Vagina (tissue), 2 donors: ENCODE results near the gene PLD2.

Experiments
- POLR2A ChIP-seq, 2 donors: fragments of 450-650 bp; IDR thresholded peaks; one replicate each; pipeline ENCODE4 v1.6.1; 2017; ENCODE audit warnings: antibody characterized with exemption in 2 of 2, mild to moderate bottlenecking in 2 of 2, moderate library complexity in 2 of 2
- POLR2AphosphoS5 ChIP-seq, 2 donors: sonication (generic); formaldehyde crosslinking; IDR thresholded peaks; one replicate each; pipeline ENCODE4 v1.9.0; 2017; ENCODE audit warnings: antibody characterized with exemption in 2 of 2, mild to moderate bottlenecking in 2 of 2, low read depth in 1 of 2; ENCODE audit not compliant: insufficient read depth in 1 of 2
- TF ChIP-seq, protein P1 (sequence below), 3 experiments: fragments of 450-650 bp in 2 of 3; fragments of 200-600 bp in 1 of 3; sonication (generic) in 1 of 3; IDR thresholded peaks; one replicate each; pipeline ENCODE4 v1.5.1; 2017 to 2019; ENCODE audit warnings: antibody characterized with exemption in 3 of 3, mild to moderate bottlenecking in 2 of 3, moderate library complexity in 2 of 3

DNA sequence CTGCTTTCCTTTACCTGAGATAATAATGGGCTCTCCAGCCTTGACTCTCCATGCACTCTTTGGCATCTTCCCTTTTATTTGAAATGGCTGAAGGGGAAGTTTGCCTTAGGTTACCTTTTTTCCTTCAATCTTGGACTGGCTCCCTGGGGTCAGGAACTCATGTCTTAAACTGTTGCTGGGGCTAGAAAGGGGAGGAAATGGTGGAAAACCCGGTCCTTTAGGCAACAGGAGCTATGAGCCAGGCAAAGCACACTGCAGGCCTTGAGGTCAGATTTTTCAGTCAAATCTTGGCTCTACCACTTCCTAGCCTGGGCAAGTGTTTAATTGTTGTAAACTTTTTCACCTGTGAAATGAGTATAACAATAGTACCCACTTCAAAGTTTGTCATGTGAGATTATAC, 56.4 kb downstream of the PLD2 start:
- TF ChIP-seq POLR2A (IDR thresholded peaks at IDR 0.05): no peak
- TF ChIP-seq, protein P1, sequence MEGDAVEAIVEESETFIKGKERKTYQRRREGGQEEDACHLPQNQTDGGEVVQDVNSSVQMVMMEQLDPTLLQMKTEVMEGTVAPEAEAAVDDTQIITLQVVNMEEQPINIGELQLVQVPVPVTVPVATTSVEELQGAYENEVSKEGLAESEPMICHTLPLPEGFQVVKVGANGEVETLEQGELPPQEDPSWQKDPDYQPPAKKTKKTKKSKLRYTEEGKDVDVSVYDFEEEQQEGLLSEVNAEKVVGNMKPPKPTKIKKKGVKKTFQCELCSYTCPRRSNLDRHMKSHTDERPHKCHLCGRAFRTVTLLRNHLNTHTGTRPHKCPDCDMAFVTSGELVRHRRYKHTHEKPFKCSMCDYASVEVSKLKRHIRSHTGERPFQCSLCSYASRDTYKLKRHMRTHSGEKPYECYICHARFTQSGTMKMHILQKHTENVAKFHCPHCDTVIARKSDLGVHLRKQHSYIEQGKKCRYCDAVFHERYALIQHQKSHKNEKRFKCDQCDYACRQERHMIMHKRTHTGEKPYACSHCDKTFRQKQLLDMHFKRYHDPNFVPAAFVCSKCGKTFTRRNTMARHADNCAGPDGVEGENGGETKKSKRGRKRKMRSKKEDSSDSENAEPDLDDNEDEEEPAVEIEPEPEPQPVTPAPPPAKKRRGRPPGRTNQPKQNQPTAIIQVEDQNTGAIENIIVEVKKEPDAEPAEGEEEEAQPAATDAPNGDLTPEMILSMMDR (IDR thresholded peaks at IDR 0.05): no peak
- no peak for TF ChIP-seq POLR2AphosphoS5 (IDR thresholded peaks at IDR 0.05; ENCODE audit: insufficient read depth in 1 of 2, low read depth in 1 of 2)
